Stimulated activated CD4-positive, alpha-beta T cell treated with anti-CD3 and anti-CD28 coated beads, Interleukin-12 subunit alpha, Interleukin-12 subunit beta, amount 100 ng/mL, for 48 hours (primary cell): Measurements from ENCODE around the gene ZNF679.
"Not testable (repeated sequence)": the region's sequence is repeated elsewhere in the genome, so short reads cannot be mapped to it uniquely, and the experiment has no call there.

ENCODE experiments used
- DNase-seq, 3 donors: peaks; one replicate each; pipeline ENCODE4 v3.0.0-alpha.2; 2020; ENCODE audit warnings: low read depth in 2 of 3, low spot score in 1 of 3

Gene ZNF679

GRCh38 chr7:64308016-64308270 lies 79.7 kb downstream of the ZNF679 start:
- no peak for DNase-seq

- no peak for DNase-seq
Measured at GRCh38 chr7:64310426-64310825, 82.2 kb downstream of the ZNF679 start.

- DNase-seq, result no peak
Measured at GRCh38 chr7:64312826-64313225, 84.6 kb downstream of the ZNF679 start.

- DNase-seq, result peak; percentile 65 to 81 (median 77)
Measured at GRCh38 chr7:64313740-64314491, 85.6 kb downstream of the ZNF679 start, which contains the start of gene ZNF736. ZNF736 (plus strand) TSS chr7:64313961; CDS start chr7:64314151, 190 bp downstream.

GRCh38 chr7:64314566-64314965 lies 86.3 kb downstream of the ZNF679 start:
- DNase-seq, result no peak

GRCh38 chr7:64316031-64316742 lies 87.9 kb downstream of the ZNF679 start:
- DNase-seq, result not testable (repeated sequence)
